Measurements from ENCODE around the gene AFAP1.

- no peak for TF ChIP-seq CTCF (IDR thresholded peaks at IDR 0.05)
- TF ChIP-seq POLR2A (IDR thresholded peaks at IDR 0.05): no peak
- TF ChIP-seq EP300 (IDR thresholded peaks at IDR 0.05; ENCODE audit: low read depth): no peak
- TF ChIP-seq POLR2AphosphoS5 (IDR thresholded peaks at IDR 0.05): no peak
Measured at GRCh38 chr4:7735961-7736360, 203.7 kb downstream of the AFAP1 start.

All from transverse colon (tissue), 4 donors.